Fibroblast of lung (primary cell): Measurements from ENCODE around the gene TATDN2.

Experiments used
- CTCF ChIP-seq, 2 donors: IDR thresholded peaks in 1 of 2; conservative IDR thresholded peaks in 1 of 2; 1 replicate in 1 of 2; 2 replicates in 1 of 2; pipeline ENCODE4 v1.5.1; 2011 to 2012; ENCODE audit warnings: low read length in 2 of 2, control low read depth in 1 of 2, inconsistent platforms in 1 of 2, low read depth in 1 of 2, mild to moderate bottlenecking in 1 of 2
- EZH2 ChIP-seq: IDR thresholded peaks from 2 replicates; pipeline ENCODE4 v1.5.1; 2012; ENCODE audit warnings: low read length, control low read depth, mild to moderate bottlenecking; ENCODE audit errors: missing control alignments

GRCh38 chr3:10317311-10317960 lies 69.2 kb downstream of the TATDN2 start:
- TF ChIP-seq CTCF (conservative IDR thresholded peaks at IDR 0.05 in 1 of 2, IDR thresholded peaks at IDR 0.05 in 1 of 2; ENCODE audit: low read depth in 1 of 2, low read length in 2 of 2) (no peak), EZH2 (no peak)
